HG02870 (cell line): Measurements from ENCODE around the gene METAP2.
"Not testable (repeated sequence)": the region's sequence is repeated elsewhere in the genome, so short reads cannot be mapped to it uniquely, and the experiment has no call there.

Experiments used
- ATAC-seq: cut with Tn5 transposase; IDR thresholded peaks from one replicate; pipeline ENCODE4 v1.9.1; 2021; ENCODE audit warnings: mild to moderate bottlenecking, moderate library complexity; ENCODE audit not compliant: unreplicated experiment

METAP2 gene

GRCh38 chr12:95473884-95474659, at the start of gene METAP2:
Gene METAP2 (plus strand): TSS chr12:95474152. CDS start chr12:95474180, 28 bp downstream.
- peak; percentile 95 for ATAC-seq

GRCh38 chr12:95424271-95424994, 49.5 kb upstream of the METAP2 start:
- no peak for ATAC-seq

GRCh38 chr12:95429172-95429510, 44.8 kb upstream of the METAP2 start:
- no peak for ATAC-seq

GRCh38 chr12:95431120-95431519, 42.8 kb upstream of the METAP2 start:
- no peak for ATAC-seq

- ATAC-seq: no peak
Observed at GRCh38 chr12:95435355-95435754, 38.6 kb upstream of the METAP2 start.

- ATAC-seq: no peak
Observed at GRCh38 chr12:95437565-95437964, 36.4 kb upstream of the METAP2 start.

GRCh38 chr12:95439461-95440230, 34.3 kb upstream of the METAP2 start:
- no peak for ATAC-seq

- ATAC-seq: no peak
Observed at GRCh38 chr12:95440401-95440800, 33.6 kb upstream of the METAP2 start.

- ATAC-seq: no peak
Observed at GRCh38 chr12:95443459-95443858, 30.5 kb upstream of the METAP2 start.

- not testable (repeated sequence) for ATAC-seq
Observed at GRCh38 chr12:95445099-95445498, 28.9 kb upstream of the METAP2 start.

GRCh38 chr12:95445884-95446505, 28.0 kb upstream of the METAP2 start:
- no peak for ATAC-seq

GRCh38 chr12:95446506-95446900, 27.4 kb upstream of the METAP2 start:
- no peak for ATAC-seq

GRCh38 chr12:95449656-95450055, 24.3 kb upstream of the METAP2 start:
- not testable (repeated sequence) for ATAC-seq

- ATAC-seq: not testable (repeated sequence)
Observed at GRCh38 chr12:95452501-95452900, 21.5 kb upstream of the METAP2 start.

- not testable (repeated sequence) for ATAC-seq
Observed at GRCh38 chr12:95453881-95454280, 20.1 kb upstream of the METAP2 start.

- ATAC-seq: not testable (repeated sequence)
Observed at GRCh38 chr12:95454780-95455215, 19.2 kb upstream of the METAP2 start.

- ATAC-seq: not testable (repeated sequence)
Observed at GRCh38 chr12:95457605-95458004, 16.3 kb upstream of the METAP2 start.

- no peak for ATAC-seq
Observed at GRCh38 chr12:95458761-95459160, 15.2 kb upstream of the METAP2 start.

- no peak for ATAC-seq
Observed at GRCh38 chr12:95459310-95459709, 14.6 kb upstream of the METAP2 start.

- no peak for ATAC-seq
Observed at GRCh38 chr12:95460105-95460504, 13.8 kb upstream of the METAP2 start.

- ATAC-seq: no peak
Observed at GRCh38 chr12:95460896-95461295, 13.1 kb upstream of the METAP2 start.
